Activated CD8-positive, alpha-beta T cell treated with anti-CD3 and anti-CD28 coated beads, Interleukin-2, amount 10 ng/mL, durations not matched to agents 7 days and 5 days (primary cell): ENCODE data around the gene MEN1. TPM values are rescaled to one million over a fixed set of nuclear protein-coding genes. Genes with fewer than 3 reads are reported as not detected.
A peak's percentile ranks its signal among the peaks of the same experiment; 100 is the strongest.

Experiments used
- ATAC-seq: fragments of 150-1000 bp; cut with Tn5 transposase; one replicate; pipeline ENCODE4 v1.10.0; 2021; ENCODE audit warnings: moderate library complexity
- CTCF ChIA-PET: fragments of 350-600 bp; sonication (Branson Sonifier 250); formaldehyde crosslinking; loops from one replicate; lab custom pipeline; 2021; ENCODE audit warnings: antibody characterized with exemption; lab: Charles Lee
- POLR2A ChIA-PET: fragments of 350-600 bp; sonication (Branson Sonifier 250); formaldehyde crosslinking; loops from one replicate; lab custom pipeline; 2021; ENCODE audit warnings: antibody characterized with exemption; lab: Charles Lee
- DNase-seq: peaks from one replicate; pipeline ENCODE4 v3.0.0-alpha.2; 2020
- H3K27ac Mint-ChIP-seq: one replicate; pipeline ENCODE4 v1.8.0; 2021; ENCODE audit warnings: mild to moderate bottlenecking, mixed read lengths
- H3K27me3 Mint-ChIP-seq: one replicate; pipeline ENCODE4 v1.8.0; 2021; ENCODE audit warnings: low read depth, mixed read lengths
- H3K36me3 Mint-ChIP-seq: one replicate; pipeline ENCODE4 v1.8.0; 2021; ENCODE audit warnings: low read depth, mixed read lengths
- H3K4me1 Mint-ChIP-seq: one replicate; pipeline ENCODE4 v1.8.0; 2021; ENCODE audit warnings: low read depth, mixed read lengths
- H3K4me3 Mint-ChIP-seq: one replicate; pipeline ENCODE4 v1.8.0; 2021; ENCODE audit warnings: mild to moderate bottlenecking, mixed read lengths
- H3K9me3 Mint-ChIP-seq: one replicate; pipeline ENCODE4 v1.8.0; 2022; ENCODE audit warnings: mixed read lengths; ENCODE audit not compliant: insufficient read depth
- total RNA-seq, 2 experiments: library from RNA; stranded (reverse); gene quantifications; one replicate each; pipeline ENCODE4 v1.2.3, GENCODE V29; 2021

Gene MEN1
- 10 to 100 TPM; 32.9 to 34.0 TPM for total RNA-seq

- DNase-seq (peak; percentile 88), ATAC-seq (peak; percentile 93)
- Mint-ChIP-seq H3K36me3 (peaks cover 25% of the 10 kb centered on the region), H3K9me3 (no peaks in the 10 kb centered on the region), H3K4me1 (peaks cover 31% of the 10 kb centered on the region), H3K27me3 (no peaks in the 10 kb centered on the region), H3K4me3 (peak within 1 kb of the TSS; percentile 98), H3K27ac (peak within 1 kb of the TSS; percentile 88)
- ChIA-PET CTCF (interaction anchor here (0.8 to 2.1 kb wide), 6 partner anchors 18 to 204 kb away, joined by 3 to 8 read pairs (median 3); partner anchors contain the start of genes ARL2 and SF1), POLR2A (interaction anchor here (0.8 to 2.0 kb wide), 5 partner anchors 34 to 324 kb away, joined by 3 to 6 read pairs (median 3); partner anchors contain the start of genes MRPL49 and RASGRP2)
Measured at GRCh38 chr11:64810271-64810890, at the start of gene MEN1. Gene MEN1 (minus strand): TSS chr11:64810551. CDS start chr11:64810109, 442 bp downstream.

GRCh38 chr11:64859542-64860414, 49.4 kb upstream of the MEN1 start:
- no peaks in the 10 kb centered on the region for H3K9me3 Mint-ChIP-seq
- ChIA-PET CTCF (interaction anchor here (0.6 to 20.9 kb wide), 7 partner anchors 9 to 257 kb away, joined by 3 to 491 read pairs (median 34); partner anchors contain the start of genes ARL2, CDC42BPG, EHD1 and ZNHIT2), POLR2A (interaction anchor here (0.5 to 27.1 kb wide), 17 partner anchors 9 to 1288 kb away, joined by 3 to 469 read pairs (median 3); partner anchors contain the start of genes EHD1, FAU, MRPL49 and NEAT1)
- H3K4me3 Mint-ChIP-seq, result peak overlapping the region; percentile 78
- peaks cover 92% of the 10 kb centered on the region for H3K4me1 Mint-ChIP-seq
- H3K36me3 Mint-ChIP-seq, result peaks cover 55% of the 10 kb centered on the region
- H3K27ac Mint-ChIP-seq, result peak overlapping the region; percentile 99
- DNase-seq, result peak; percentile 85
- H3K27me3 Mint-ChIP-seq, result no peaks in the 10 kb centered on the region
- peak; percentile 76 for ATAC-seq

- H3K27me3 Mint-ChIP-seq, result no peaks in the 10 kb centered on the region
- ATAC-seq, result peak; percentile 54
- H3K4me1 Mint-ChIP-seq, result peaks cover 92% of the 10 kb centered on the region
- H3K4me3 Mint-ChIP-seq, result peak overlapping the region; percentile 78
- ChIA-PET POLR2A (interaction anchor here (1.0 to 27.1 kb wide), 11 partner anchors 8 to 1099 kb away, joined by 3 to 469 read pairs (median 3); partner anchors contain the start of genes EHD1, FAU, MRPL49 and NEAT1), CTCF (interaction anchor here (0.6 to 20.9 kb wide), 7 partner anchors 8 to 258 kb away, joined by 3 to 491 read pairs (median 34); partner anchors contain the start of genes ARL2, CDC42BPG, EHD1 and ZNHIT2)
- peaks cover 65% of the 10 kb centered on the region for H3K36me3 Mint-ChIP-seq
- peak; percentile 77 for DNase-seq
- H3K9me3 Mint-ChIP-seq, result no peaks in the 10 kb centered on the region
- peak overlapping the region; percentile 99 for H3K27ac Mint-ChIP-seq
Measured at GRCh38 chr11:64858467-64859263, 48.3 kb upstream of the MEN1 start.

- Mint-ChIP-seq H3K4me3 (no peak overlapping the region), H3K27ac (peak overlapping the region; percentile 78), H3K36me3 (peaks cover 74% of the 10 kb centered on the region), H3K9me3 (no peaks in the 10 kb centered on the region), H3K4me1 (peaks cover 92% of the 10 kb centered on the region), H3K27me3 (no peaks in the 10 kb centered on the region)
- no peak for ATAC-seq
- CTCF ChIA-PET, result interaction anchor here (2.7 to 20.9 kb wide), 6 partner anchors 5 to 37 kb away, joined by 34 to 491 read pairs (median 314); partner anchors contain the start of genes CDC42BPG and EHD1
- no peak for DNase-seq
- POLR2A ChIA-PET, result interaction anchor here (9.0 to 27.1 kb wide), 2 partner anchors 7 to 21 kb away, joined by 109 to 469 read pairs; partner anchors contain the start of gene EHD1
Measured at GRCh38 chr11:64857485-64857884, 47.1 kb upstream of the MEN1 start.

GRCh38 chr11:64856382-64857227, 46.3 kb upstream of the MEN1 start:
- H3K4me3 Mint-ChIP-seq, result peak overlapping the region; percentile 28
- H3K36me3 Mint-ChIP-seq, result peaks cover 77% of the 10 kb centered on the region
- peaks cover 93% of the 10 kb centered on the region for H3K4me1 Mint-ChIP-seq
- peak overlapping the region; percentile 80 for H3K27ac Mint-ChIP-seq
- H3K9me3 Mint-ChIP-seq, result no peaks in the 10 kb centered on the region
- no peak for ATAC-seq
- H3K27me3 Mint-ChIP-seq, result no peaks in the 10 kb centered on the region
- DNase-seq, result peak; percentile 51
- ChIA-PET POLR2A (interaction anchor here (0.9 to 27.1 kb wide), 4 partner anchors 6 to 568 kb away, joined by 3 to 469 read pairs (median 56); partner anchors contain the start of gene EHD1), CTCF (interaction anchor here (1.5 to 20.9 kb wide), 5 partner anchors 6 to 158 kb away, joined by 5 to 491 read pairs (median 323); partner anchors contain the start of genes ARL2, CDC42BPG and EHD1)

- H3K27me3 Mint-ChIP-seq, result no peaks in the 10 kb centered on the region
- no peak for DNase-seq
- CTCF ChIA-PET, result interaction anchor here (0.9 to 20.9 kb wide), 7 partner anchors 5 to 257 kb away, joined by 3 to 491 read pairs (median 306); partner anchors contain the start of genes ARL2, CDC42BPG and EHD1
- H3K27ac Mint-ChIP-seq, result peak overlapping the region; percentile 80
- peaks cover 93% of the 10 kb centered on the region for H3K4me1 Mint-ChIP-seq
- POLR2A ChIA-PET, result interaction anchor here (0.9 to 27.1 kb wide), 5 partner anchors 5 to 569 kb away, joined by 3 to 469 read pairs (median 3); partner anchors contain the start of genes EHD1, FAU and MRPL49
- H3K4me3 Mint-ChIP-seq, result peak overlapping the region; percentile 46
- no peaks in the 10 kb centered on the region for H3K9me3 Mint-ChIP-seq
- H3K36me3 Mint-ChIP-seq, result peaks cover 76% of the 10 kb centered on the region
- no peak for ATAC-seq
Measured at GRCh38 chr11:64855596-64856304, 45.4 kb upstream of the MEN1 start.

GRCh38 chr11:64854534-64855502, 44.5 kb upstream of the MEN1 start:
- H3K27me3 Mint-ChIP-seq, result no peaks in the 10 kb centered on the region
- peak overlapping the region; percentile 46 for H3K4me3 Mint-ChIP-seq
- H3K9me3 Mint-ChIP-seq, result no peaks in the 10 kb centered on the region
- peaks cover 70% of the 10 kb centered on the region for H3K36me3 Mint-ChIP-seq
- DNase-seq, result no peak
- H3K27ac Mint-ChIP-seq, result peak overlapping the region; percentile 86
- ATAC-seq, result no peak
- ChIA-PET CTCF (interaction anchor here (0.9 to 20.9 kb wide), 6 partner anchors 5 to 258 kb away, joined by 3 to 491 read pairs (median 314); partner anchors contain the start of genes ARL2, CDC42BPG and EHD1), POLR2A (interaction anchor here (0.8 to 27.1 kb wide), 5 partner anchors 6 to 267 kb away, joined by 3 to 469 read pairs (median 11); partner anchors contain the start of genes EHD1, FAU and MRPL49)
- peaks cover 90% of the 10 kb centered on the region for H3K4me1 Mint-ChIP-seq

GRCh38 chr11:64854157-64854533, 43.8 kb upstream of the MEN1 start:
- DNase-seq (no peak), ATAC-seq (no peak)
- H3K27me3 Mint-ChIP-seq, result no peaks in the 10 kb centered on the region
- ChIA-PET POLR2A (interaction anchor here (2.2 to 27.1 kb wide), 3 partner anchors 7 to 25 kb away, joined by 11 to 469 read pairs (median 109); partner anchors contain the start of gene EHD1), CTCF (interaction anchor here (14.6 to 20.9 kb wide), 3 partner anchors 8 to 40 kb away, joined by 306 to 491 read pairs (median 323); partner anchors contain the start of gene EHD1)
- peak overlapping the region; percentile 86 for H3K27ac Mint-ChIP-seq
- H3K4me1 Mint-ChIP-seq, result peaks cover 90% of the 10 kb centered on the region
- no peaks in the 10 kb centered on the region for H3K9me3 Mint-ChIP-seq
- H3K4me3 Mint-ChIP-seq, result no peak overlapping the region
- peaks cover 65% of the 10 kb centered on the region for H3K36me3 Mint-ChIP-seq
